GM18519 (cell line): ENCODE measurements around the gene GALNT18.
"Not testable (repeated sequence)": the region's sequence is repeated elsewhere in the genome, so short reads cannot be mapped to it uniquely, and the experiment has no call there.

Experiments
- ATAC-seq: cut with Tn5 transposase; IDR thresholded peaks from one replicate; pipeline ENCODE4 v1.9.1; 2021; ENCODE audit warnings: mild to moderate bottlenecking, moderate library complexity; ENCODE audit not compliant: unreplicated experiment, low FRiP score

Gene GALNT18

DNA sequence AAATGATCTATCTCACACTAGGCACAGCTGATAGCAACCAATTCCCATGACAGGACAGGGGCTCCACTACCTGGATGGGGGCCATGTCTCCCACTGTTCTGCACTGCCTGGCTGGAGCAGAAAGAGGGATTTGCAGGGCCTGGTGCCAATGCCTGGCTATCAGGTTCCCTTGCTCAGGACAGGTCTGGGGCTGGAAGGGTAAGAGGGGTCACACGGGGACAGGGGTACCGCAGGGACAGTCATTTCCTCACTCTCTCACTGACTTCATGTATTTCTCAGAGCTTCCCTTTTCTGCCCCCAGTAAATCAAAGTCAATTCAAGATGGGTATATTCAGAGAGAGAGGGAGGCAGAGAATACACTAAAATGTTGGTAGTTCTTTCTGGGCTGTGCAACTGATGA, 149.7 kb downstream of the GALNT18 start:
- no peak for ATAC-seq

DNA sequence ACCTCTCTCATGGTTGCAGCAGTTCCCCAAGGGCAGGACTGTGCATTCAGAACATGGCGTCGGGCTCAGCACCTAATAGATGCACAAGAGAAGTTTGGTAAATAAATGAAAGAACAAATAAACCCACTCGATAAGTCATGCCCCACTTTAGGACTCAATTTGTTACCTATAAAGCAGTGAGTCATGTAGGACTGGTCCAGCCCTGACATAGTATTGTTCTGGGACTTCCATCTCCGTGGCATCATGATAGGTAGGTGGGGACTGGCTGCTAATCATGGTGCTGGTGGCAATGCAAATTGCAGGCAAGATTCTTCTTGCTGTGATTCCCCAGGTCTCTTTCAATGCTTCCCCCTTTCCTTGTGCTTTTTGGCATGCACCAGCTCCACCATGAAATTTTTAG, 150.6 kb downstream of the GALNT18 start:
- no peak for ATAC-seq

DNA sequence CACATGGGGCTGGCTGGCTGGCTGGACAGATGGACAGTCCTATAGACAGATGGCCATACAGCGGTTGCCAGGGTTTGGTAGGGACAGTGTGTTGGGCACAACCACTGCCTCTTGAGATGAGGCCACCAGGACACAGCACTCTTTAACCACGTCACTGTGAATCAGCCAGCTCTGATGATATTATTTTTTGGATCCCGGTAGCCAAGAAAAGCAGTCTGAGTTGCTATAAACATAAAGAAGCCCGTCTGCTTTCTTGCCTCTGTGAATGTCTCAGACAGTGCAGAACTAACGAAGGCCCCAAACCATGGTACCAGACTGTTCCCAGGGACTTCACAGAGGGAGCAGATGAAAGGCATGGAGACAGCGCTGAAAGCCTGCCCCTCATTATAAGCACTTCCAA, 152.9 kb downstream of the GALNT18 start:
- no peak for ATAC-seq

DNA sequence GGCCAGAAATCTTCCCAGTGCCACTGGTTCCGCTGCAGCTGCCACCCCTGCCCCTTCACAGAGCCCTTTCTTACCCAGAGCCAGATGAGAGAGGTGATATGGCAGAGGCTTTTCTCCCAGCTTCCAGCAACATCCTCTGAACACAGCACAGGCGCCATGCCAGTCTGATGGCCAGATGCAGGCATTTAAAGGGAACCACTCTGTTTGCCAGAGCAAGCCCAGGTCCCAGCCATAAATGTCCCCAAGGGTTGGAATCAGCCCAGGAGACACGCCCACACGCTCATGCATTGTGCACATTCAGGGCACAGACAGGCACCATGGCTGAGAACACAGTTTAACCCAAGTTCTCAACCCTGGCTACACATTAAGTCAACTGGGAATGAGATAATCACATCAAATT, 154.5 kb downstream of the GALNT18 start:
- no peak for ATAC-seq

DNA sequence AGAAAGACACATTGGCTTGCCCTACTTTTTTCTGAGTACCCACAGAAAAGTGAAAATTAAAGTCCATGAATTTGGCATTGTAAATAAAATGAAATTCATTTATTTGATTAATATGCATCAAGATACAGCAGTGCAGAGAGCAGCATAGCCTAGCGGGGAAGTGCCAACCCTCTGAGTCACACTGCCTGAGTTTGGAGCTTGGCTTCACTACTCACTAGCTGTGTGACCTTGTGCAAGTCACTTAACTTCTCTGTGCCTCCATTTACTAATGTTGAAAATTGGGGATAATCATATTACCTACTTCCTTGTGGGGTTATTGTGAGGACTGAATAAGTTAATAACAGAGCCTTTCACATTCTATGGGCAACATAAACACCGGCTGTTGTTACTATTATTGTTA, 157.2 kb downstream of the GALNT18 start:
- ATAC-seq, result no peak

DNA sequence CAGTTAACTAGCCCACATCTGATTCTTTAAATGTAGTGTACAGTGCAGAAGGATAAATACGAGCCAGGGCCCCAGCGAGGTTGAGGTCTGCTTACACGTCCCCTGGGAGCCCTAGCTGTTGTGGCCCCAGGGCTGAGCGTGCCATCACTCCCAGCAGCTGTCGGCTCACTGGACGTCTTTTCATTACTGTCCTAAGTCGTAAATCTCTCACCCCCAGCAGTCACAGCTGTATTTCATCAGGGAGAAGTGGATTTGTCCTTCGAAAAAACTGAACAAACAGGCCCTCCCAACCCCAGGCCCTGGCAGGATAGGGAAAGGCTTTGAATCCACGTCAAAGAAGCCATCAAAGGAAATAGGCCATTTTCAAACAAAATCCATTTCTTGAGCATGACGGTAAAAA, 158.4 kb downstream of the GALNT18 start:
- ATAC-seq, result no peak

DNA sequence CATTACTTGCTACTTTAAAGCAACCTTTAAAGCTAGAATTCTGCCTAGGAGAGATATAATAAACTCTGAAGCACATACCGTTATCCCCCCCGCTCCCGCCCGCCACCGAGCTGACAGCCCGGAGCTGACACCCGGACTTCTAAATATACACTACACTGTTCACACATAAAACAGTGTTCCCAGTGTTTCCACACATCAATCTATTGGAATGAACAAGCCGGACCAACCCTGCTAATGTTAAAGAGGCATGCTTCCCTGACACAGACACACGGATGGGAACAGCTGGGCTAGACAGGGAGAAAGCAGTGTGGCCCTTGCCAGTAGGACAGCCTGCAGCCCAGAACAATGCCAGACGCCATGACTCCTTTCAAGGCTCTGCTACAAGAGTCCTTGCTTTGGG, 160.3 kb downstream of the GALNT18 start:
- ATAC-seq, result no peak

DNA sequence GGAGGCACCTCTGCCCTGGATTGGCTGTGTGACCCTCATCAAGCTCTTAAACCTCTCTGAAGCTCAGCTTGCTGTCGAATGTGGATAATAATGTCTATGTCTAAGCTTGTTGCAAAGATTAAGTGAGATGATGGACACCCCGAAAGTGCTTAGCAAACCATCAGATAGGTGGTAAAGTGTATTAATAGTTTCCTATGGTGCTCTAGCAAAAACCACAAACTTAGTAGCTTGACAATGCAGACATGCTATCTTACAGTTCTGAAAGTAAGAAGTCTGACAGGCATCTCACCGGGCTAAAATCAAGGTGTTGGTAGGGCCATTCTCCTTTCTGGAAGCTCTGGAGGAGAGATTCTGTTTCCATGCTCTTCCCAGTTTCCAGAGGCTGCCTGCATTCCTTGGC, 162.2 kb downstream of the GALNT18 start:
- ATAC-seq, result no peak

DNA sequence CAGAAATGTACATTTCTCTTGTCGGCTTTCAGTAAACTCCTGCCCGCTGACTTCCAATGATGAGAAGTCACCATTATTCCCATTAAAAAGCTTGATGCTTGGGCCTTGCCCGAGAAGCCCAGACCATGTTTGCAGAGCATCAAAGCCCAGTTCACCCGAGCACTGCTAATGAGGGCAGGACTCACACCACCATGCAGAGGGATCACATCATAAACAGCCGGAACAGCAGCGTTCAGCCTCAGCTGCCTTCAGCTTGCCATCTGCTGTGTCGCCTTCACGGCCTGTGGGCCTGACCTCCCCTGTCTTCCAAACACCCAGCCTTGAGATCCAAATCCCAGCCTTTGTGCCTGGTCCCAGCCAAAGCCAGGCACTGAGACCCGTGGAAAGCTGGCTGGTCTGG, 163.3 kb downstream of the GALNT18 start:
- no peak for ATAC-seq

DNA sequence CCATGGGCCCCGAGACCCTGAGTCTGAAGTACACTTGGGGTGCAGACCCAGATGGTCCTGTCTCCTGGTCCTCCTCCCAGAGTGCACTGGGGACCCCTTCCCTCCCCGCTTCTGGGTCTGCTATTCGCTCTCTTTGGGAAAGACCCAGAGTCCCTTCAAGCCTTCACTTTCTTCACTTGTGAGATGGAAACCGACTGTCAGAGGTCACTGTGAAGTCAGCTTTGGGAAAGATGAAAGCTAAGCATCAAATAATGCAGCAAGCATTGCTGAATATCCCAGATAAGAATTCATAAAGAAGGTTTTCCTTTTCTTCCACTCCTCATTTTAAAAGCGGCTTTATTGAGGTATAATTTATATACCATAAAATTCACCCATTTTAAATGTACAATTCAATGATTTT, 163.8 kb downstream of the GALNT18 start:
- no peak for ATAC-seq

DNA sequence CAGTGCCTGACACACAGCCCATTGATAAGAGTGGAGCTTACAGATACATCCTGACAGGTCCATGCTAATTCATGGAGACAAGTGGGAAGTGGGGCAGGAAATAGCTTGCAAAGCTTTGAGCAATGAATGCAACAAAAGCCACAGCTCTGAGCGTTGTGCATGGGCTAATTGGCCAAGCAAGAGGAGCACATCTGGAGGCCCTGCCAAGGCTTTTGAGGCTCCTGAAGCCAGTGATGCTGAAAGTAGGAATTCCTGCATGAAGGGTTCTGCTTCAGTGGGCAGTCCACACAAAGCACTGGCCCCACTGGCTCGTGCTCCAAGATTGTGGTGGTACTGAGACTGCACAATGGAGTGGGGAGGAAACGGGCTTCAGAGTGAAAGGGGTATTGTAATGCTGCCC, 164.9 kb downstream of the GALNT18 start:
- ATAC-seq, result no peak

DNA sequence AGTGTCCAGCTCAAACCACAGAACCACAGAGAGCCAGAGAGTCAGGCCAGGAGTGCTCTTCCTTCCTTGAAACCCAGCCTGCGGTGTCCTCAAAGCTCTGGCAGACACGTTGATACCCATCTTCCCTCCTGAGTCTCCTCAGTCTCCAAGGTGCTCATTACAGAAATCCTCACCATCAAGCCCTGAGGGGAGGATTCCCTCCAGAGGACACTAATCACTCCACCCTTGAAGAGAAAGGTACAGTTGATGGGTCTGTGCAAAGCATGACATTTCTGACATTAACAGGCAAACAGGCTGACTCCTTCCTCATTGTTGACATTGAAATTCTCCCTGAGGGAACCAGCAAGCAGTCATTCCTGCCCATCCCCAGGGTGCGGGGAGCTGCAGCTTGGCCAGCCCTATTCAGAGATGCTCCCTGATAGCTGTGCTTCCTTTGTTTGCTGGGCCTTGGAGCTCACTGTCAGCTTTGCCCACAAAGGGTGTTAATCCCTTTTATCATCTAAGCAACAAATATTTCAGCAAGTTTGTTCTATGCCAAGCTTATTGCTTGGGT, 167.1 kb downstream of the GALNT18 start:
- no peak for ATAC-seq

DNA sequence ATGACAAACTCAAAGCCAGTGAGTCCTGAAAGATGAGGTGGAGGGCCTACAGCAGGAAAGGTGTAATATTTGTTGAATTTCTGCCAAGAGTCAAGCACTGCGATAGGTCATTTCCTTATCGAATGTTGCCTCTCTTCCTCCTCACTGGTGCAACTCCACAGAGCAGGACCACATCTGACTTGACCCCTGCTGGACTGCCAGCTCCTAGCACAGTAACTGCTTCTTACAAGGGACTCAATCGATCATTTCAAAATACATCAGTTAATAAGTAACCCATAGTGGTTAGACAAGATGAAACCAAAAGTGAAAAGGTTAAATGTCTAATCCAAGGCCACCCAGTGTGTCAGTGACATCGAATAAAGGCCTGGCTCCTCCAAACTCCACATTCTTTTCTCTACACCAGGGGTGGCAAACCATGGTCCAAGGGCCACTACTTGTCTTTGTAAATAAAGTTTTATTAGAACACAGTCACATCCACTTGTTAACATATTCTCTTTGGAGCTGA, 170.3 kb downstream of the GALNT18 start:
- ATAC-seq, result peak; percentile 53

DNA sequence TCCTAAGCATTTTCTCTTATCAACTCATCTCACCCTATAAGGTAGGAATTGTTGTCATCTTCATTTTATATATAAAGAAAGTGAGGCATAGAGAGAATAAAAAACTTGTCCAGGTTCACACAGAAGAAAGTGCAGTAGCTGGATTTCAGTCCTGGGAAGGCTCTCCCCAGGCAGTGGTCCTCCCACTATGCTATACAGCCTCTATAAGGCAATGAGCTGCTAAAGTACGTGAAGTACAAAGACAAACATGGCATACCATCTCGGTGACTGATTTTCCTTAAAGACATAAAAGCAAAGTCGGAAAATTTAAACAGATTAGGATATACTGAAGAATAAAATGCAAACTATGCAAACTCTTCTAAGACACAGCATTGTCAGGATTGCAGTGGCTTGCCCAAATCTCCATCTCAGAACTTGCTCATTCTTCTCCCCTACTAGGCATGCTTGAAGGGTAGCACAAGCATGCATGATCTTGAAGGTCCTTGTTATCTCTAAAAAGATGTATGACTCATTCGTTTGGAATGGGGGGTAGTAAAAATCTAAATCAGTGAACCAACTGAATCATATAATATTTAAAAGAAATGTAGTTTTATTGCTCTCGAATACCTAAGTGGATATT, 171.0 kb downstream of the GALNT18 start:
- no peak for ATAC-seq

DNA sequence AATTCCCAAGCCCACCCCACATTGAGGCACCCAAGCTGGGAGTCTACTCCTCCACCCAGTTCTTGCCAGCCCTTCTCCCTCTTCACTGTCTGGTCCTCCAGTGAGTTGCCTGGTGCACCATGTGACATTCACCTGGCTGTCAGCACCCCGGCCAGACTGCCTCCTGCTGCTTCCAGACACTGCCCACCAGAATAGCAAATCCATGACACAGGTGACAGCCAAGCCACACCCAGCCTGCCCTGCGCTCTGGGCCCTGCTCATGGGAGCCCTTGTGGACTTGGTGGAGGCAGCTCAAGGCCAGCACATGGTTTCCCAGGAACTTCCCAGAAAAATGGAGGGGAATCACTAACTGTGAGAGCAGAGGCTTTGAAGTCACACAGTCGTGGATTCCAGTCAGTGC, 172.5 kb downstream of the GALNT18 start:
- no peak for ATAC-seq

DNA sequence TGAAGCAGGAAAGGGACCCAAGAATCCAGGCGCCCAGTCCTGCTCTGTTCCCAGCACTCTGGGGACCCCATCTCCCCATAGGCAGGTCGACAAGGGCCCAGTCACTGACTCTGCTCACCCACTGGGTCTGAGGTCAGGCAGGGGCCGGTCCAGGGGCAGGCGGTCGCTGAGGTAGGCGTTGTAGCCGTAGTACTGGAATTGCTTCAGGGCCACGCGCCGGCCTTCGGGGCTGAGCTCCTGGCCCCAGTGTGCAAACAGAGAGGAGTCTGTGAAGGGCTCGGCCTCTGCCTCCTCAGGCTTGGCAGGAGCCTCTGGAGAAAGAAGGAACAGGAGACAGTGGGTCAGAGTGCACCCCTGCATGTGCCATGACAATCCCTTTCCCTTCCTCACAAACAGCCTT, 173.2 kb downstream of the GALNT18 start:
- ATAC-seq, result no peak

DNA sequence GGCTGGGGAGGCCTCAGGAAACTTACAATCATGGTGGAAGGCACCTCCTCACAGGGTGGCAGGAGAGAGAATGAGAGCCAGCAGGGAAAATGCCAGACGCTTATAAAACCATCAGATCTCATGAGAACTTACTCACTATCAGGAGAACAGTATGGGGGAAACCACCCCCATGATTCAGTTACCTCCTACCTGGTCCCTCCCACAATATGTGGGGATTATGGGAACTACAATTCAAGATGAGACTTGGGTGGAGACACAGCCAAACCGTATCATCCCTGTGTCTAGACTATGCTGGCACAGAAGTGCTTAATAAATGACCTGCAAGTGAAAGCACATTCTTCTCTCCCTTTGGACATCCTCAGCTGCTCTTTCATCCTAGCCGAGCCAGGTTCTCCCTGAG, 174.2 kb downstream of the GALNT18 start:
- not testable (repeated sequence) for ATAC-seq

DNA sequence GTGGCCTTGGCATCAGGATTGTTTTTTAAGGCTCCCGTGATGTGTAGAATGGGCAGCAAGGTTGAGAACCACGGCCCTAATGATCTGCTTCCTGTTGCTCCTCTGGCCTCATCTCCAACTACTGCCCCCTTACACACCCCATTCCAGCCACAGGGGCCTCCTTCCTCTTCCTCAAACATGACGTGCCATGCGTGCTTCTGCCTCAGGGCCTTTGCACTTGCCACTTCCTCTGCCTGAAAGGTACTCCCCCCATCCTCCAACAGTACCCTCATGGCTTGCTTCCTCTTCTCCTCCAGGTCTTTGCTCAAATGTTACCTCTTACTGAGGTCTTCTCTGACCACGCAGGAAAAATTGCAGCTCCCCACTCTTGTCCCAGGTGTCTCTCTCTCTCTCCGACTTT, 174.8 kb downstream of the GALNT18 start:
- ATAC-seq, result no peak

DNA sequence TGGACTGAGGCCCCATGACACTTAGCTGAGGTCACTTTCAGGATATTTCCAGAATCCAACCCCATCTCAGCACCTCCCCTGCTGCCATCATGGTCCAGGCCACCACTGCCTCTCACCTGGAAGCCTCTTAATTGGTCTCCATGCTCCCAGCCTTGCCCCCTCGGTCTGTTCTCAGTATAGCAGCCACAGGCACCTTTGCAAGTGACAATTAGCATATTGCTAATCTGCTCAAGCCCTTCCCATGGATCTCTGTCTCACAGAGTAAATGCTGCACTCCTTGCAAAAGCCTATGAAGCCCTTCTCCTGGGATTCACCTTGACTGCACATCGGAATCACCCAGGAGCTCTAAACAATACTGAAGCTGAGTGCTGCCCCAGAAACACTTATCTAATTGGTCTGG, 175.2 kb downstream of the GALNT18 start:
- ATAC-seq, result no peak

DNA sequence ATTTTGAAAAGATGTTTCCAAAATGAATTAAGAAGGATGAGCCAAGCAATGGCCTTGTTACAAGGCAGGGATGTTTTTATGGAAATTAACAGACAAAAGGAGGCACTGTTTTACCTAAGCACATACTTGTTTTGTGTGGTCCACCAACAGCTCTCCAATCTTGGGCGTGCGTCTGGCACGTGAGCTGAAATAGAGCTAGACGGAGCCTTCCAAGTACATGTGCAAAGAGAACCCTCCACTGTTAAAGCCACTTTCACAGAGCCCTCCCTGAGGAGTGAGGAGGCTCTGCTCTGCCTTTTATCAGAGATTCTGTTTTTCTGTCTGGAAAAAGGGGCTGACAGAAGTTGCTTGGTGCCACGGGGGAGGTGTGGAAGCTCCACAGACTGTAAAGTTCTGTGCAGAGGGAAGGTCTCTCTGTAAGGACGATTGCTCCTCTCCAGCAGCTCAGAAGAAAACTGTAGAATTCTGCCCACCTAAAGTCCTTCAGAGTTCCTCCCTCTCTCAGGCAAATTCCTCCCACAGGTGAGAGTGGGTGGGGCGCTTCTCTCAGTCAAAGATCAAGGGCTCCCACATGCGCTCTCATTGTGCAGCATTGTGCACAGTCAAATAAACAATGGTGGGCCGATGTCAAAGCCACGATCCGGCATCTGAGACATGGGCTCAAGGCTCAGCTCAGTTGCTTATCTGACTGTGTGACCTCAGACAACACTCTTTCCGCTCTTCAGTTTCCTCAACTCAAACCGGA, 176.2 kb downstream of the GALNT18 start:
- ATAC-seq, result no peak

DNA sequence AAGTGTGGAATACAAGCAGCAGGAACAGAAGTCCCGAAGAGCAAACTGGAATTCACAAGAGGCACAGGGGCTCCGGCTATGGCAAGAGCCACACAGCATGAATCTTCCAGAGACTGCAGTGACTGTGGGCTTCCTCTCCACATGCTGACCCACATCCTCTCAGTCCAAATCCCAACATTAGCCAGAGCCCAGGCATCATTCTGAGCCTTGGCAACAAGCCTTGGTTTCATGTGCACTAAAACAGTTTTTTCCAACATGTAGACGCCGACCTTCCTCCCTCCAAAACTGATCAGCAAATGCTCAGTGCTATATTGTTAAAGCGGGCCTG, 177.0 kb downstream of the GALNT18 start:
- no peak for ATAC-seq
